ENCODE measurements around the gene ZNF532. TPM values are rescaled to one million over a fixed set of nuclear protein-coding genes. Genes with fewer than 3 reads are reported as not detected.
"Not testable (repeated sequence)": the region's sequence is repeated elsewhere in the genome, so short reads cannot be mapped to it uniquely, and the experiment has no call there.

The ZNF532 gene
- total RNA-seq, 1 experiment from 2014 or later, result 16.8 TPM

DNA sequence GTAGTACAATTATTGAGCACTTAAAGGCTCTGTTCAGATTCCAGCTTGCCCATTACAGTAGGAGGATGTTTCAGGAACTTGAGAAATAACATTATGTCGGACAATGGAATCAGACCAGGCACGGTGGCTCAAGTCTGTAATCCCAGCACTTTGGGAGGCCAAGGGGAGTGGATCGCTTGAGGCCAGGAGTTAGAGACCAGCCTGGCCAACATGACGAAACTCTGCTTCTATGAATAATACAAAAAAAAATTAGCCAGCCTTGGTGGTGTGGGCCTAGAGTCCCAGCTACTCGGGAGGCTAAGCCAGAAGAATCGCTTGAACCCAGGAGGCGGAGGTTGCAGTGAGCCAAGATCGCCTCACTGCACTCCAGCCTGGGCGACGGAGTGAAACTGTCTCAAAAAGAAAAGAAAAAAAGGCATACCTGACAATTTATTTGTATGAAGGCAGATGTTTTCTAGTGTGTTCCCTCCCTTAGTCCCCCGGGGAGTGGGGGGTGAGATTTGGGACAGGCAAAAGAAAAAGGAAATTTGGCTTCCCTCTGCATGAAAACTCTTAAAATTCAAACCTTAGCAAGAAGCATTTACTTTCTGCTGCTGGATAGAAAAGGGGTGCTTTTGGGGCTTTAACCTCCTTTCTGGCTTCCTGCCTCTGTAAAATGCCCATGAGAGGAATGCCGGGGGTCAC lies 13.7 kb upstream of the ZNF532 start:
- no peak for DNase-seq (ENCODE audit: low read depth)

DNA sequence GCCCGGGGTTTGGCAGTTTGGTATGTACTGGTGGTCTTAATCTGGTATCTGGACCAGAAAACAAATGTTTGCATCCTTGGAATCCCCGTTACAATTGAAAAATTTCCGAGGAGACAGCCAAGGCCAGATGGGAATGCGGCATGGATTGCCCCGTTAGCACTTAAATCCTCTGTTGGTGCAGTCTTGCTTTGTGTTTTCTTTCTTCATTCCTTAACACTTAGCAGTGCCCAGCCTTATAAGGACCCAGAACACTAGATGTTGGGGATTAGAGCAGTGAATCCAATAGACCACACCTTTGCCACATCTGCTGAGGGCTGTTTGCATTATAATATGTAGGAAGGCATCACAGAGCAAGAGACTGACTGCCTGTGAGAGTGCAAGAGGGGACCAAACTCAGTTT lies 12.8 kb upstream of the ZNF532 start:
- DNase-seq (ENCODE audit: low read depth), result no peak

DNA sequence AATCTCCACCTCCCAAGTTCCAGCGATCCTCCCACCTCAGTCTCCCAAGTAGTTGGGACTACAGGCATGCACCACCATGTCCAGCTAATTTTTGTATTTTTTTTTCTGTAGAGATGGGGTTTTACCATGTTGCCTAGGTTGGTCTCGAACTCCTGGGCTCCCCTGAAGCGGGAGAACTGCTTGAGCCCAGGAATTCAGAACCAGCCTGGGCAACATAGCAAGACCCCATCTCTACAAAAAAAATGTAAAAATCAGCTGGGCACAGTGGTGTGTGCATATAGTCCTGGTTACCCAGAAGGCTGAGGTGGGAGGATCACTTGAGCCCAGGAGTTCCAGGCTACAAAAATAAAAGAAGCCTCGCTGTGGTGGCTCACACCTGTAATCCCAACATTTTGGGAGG lies 12.0 kb upstream of the ZNF532 start:
- no peak for DNase-seq (ENCODE audit: low read depth)

DNA sequence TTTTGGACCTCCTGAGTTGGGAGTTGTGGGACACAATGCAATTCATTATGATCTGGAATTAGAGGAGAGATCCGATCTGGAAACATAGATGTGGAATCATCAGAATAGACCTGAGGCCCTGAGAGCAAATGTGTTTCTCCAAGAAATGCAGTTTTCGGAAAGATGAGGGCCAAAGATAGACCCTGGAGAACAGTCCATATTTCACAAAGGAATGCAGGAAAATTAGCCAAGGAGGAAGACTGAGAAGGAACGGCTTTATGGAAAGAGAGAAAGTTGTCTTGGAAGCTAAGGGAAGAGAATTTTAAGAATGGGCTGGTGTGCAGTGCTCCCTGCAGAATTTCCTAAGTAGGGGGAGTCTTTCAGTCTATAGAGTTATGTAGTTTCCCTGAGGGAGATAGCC lies 11.1 kb upstream of the ZNF532 start:
- DNase-seq (ENCODE audit: low read depth), result no peak

DNA sequence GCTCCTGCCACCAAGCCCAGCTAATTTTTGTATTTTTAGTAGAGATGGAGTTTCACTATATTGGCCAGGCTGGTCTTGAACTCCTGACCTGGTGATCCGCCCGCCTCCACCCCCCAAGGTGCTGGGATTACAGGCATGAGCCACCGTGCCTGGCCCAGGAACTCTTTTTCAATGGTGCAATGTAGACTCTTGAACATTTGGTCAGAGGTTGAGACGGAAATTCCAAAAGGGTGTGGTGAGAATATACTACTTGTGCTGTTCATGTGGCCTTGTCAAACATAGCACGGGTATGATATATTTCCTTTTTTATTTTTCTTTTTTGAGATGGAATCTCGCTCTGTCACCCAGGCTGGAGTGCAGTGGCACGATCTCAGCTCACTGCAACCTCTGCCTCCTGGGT lies 9.2 kb upstream of the ZNF532 start:
- DNase-seq (ENCODE audit: low read depth), result not testable (repeated sequence)

DNA sequence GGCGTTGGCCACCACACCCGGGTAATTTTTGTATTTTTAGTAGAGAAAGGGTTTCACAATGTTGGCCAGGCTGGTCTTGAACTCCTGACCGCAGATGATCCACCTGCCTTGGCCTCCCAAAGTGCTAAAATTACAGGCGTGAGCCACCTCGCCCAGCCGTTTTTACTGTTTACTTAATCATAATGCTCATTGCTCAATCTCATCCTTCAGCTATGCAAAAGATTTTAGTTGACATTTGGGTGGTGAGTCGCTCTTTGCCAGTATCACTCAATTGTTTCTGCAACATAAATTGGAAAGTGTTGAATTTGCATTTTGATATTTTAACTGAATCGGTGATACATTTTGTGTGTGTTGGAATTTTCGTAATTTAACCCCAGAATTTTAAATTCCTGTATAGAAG lies 7.8 kb upstream of the ZNF532 start:
- DNase-seq (ENCODE audit: low read depth), result peak; percentile 41

DNA sequence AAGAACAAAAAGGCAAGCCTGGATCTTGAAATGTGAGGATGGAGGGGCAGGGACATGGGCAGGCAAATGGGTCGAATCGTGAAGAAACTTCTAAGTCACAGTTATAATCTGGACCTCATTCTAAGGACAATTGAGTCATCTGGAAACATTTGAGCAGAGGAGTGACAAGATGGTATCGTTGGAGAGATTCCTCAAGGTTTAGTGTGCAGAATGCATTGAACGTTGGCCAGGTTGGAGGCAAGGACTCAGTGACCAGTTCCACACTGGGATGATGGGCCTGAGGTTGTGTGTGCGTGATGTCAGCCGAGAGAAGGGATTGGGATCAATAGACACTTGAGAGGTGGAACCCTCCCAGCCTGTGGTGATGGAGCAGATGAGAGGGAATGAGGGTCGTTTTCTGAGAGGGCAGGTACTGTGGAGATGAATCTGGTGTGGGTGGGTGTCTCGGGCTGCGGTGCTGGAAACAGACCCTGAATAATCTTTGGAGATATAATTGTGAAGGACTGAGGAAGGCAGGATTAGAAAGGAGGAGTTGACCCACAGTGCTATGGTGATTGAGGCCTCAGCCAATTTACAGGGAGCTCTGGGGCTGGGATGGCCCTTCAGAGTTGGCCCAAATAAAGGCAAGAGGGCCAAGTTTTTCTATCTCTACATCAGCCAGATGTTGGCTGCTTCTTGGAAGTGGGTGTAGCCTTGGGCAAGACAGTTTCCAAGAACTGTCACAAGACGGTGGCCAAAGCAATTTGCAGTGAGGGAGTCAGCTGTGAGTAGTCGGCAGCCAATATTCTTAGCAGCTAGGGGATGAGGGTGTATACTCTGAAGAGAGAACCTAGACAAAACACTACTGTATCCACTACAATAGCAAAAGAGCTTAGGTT lies 5.8 kb upstream of the ZNF532 start:
- peak; percentile 73 for DNase-seq (ENCODE audit: low read depth)

DNA sequence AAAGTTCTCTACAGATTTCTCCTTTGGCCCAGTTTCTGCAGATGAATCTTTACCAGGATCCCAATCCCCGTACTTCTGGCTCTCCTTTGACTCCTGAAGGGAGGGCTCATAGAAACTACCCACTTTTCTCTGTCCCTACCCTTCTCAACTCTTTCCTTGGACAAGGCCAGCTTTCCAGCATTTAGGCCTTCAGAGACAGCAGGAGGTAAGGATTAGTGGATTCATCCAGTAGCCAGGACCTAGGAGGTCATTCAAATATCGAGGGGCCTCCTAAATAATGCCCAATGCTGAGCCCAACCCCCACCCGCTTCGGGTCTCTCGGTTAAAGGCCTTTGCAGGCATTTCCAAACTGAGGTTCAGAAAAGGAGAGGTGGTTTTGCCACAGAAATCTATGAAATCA lies 4.8 kb upstream of the ZNF532 start:
- no peak for DNase-seq (ENCODE audit: low read depth)

DNA sequence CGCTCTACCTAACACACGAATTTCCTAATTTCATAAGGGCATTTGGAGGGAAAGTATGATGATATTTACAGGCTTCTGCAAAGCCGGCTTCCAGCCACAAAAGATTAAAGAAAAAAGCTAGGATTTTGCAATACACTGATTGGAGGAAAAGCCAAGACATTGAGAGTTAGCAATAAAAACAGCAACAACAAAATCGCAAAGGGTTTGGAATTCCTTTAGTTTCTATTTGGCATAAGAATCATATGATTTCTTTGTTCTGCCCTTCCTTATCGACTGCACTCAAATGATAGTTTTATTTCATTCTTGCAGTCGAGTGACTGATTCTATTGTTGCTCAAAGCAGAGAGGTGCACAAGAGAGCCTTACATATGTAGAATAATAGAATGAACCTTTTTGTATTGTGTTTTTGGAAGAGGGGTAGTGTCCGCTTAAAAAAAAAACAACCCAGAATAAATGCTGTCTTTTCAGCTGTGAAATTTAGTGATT lies 3.9 kb upstream of the ZNF532 start:
- DNase-seq (ENCODE audit: low read depth), result no peak

DNA sequence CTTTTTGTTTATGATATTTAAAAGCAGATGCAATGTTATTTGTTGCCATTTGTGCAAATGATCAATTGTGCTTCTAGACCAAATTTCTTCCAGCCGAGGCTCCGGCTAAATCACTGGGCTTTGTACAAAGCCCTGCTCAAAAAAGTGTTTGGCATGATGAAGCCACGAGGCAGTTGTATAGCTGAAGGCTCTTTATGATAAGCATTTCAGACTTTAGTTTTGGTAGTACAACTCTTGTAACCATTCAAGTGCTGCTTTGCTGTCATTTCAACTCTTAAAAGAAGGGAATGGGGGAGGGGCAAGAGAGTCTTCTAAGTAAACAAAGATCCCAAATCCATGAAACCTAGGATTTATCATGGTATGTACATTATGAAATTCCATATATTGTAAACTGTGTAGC lies 3.3 kb upstream of the ZNF532 start:
- no peak for DNase-seq (ENCODE audit: low read depth)

DNA sequence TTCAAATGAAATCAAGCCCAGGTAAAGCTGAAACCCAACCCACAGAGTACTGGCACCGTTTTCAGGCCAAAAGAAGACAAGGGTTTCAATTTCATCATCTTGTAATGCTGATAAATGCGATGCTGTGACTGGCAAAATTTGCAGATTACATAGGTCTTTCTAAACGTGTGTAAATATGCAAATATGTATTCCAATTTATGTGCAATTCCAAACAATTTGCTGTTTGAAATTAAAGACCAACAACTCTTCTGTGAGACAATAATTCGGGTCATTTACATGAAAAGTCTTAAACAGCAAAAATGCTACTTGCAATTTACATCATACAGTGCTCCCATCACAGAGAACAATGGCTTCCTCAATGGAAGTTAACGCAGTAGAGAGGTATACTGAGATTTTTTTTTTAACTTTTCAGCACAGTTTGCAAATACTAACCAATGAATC lies 2.8 kb upstream of the ZNF532 start:
- DNase-seq (ENCODE audit: low read depth), result no peak

DNA sequence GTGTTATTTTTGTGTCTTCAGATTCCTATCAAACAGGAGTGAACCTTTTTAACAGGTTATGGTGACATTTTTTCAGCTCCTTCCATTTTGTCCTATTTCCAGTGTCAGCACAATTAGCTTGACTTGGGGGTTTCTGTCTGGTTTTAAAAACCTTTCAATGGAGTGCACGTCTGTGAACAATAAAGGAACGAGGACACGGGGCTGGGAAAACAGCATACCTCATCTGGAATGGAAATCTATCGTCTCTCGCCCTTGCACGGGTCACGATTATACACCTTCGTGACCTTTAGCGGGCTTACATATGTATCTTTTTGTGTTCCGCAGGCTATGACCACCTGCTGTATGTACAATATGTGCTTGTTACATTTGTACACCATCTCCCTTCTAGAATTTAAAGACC lies 2.3 kb upstream of the ZNF532 start:
- no peak for DNase-seq (ENCODE audit: low read depth)

DNA sequence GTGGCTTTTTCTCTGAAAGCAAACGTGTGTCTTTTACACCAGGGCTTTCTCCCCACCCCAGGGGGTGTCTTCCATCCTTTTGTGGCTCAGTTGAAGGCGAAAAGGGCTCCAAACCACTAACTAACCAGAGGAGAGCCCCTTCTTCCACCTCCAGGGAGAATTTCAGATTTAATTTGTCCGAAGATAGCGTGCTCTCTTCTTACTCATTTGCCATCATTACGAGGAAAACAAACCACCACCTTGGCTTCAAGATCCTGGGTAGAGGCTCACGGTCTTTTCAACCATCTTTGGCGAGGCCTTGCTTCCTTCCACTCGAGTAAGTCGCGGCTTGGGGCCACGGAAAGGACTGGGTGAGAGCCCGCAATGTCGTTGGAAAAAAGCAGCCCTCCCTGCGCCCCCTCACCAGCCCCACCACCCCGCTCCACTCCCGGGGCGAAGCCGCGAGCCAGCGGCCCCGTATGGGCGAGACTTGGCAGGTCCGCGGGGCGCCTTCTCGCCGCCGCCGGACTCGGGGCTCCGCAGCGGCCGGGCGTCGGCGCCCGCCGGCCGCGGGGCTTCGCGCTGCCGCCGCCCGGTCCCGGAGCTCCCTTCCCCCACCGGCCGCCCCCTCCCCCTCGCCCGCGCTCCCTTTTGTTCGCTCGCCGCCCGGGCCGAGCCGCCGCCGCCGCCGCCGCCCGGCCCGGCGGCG lies 1.7 kb upstream of the ZNF532 start:
- peak; percentile 49 for DNase-seq (ENCODE audit: low read depth)

DNA sequence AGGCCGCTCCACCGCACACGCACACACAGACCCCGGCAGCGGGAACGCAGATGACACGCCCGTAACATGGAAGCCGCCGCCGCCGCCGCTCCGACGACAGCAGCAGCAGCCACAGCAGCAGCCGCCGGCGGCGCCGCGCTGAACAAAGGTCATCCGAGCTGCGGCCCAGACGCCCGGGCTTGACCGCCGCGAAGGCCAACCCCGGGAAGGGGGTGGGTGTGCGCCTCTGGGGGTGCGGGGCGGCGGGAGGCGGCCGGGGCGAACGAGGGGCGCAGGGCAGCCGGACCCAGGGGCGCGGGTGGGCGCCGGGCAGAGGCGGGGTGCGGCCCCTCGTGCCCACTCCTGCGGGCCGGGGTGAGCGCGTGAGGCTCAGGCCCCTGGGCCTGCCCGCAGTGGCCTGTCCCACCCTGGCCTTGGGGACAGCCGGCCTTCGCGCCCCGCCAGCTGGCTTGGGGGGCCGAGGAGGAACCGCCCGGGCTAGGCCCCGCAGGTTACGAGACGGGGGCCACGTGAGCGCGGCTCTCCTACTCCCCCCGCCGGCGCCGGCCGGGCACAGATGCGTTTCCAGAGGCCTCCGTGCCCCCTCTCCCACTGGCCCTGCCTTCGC lies 1.0 kb upstream of the ZNF532 start:
- DNase-seq (ENCODE audit: low read depth), result peak; percentile 50

DNA sequence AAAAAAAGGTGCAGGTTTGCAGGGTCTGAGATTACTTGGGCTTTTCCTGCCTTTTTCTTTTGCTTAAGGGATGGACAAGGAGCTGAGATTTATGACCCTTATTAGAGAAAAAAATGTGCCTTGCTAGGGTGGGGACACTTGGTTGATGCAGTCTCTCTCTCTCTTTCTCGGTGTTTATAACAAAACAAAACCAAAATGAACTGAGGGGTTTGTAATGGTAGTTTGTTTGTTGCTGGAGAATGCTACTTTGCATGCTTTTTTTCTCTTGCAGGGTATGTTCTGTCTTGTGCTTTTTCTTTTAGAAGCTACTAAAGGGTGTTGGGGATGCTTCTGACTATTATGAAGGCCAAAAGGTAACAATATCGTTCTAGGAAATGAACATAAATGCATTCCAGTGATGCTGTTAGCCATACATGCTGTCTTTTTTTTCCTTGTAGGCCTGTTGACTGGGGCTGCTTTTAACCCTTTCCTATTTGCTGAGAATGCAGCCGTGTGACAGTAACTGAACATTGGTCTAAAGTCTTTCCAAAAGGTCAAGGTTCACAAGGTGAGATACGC lies 435 bp downstream of the ZNF532 start:
- DNase-seq (ENCODE audit: low read depth), result no peak

DNA sequence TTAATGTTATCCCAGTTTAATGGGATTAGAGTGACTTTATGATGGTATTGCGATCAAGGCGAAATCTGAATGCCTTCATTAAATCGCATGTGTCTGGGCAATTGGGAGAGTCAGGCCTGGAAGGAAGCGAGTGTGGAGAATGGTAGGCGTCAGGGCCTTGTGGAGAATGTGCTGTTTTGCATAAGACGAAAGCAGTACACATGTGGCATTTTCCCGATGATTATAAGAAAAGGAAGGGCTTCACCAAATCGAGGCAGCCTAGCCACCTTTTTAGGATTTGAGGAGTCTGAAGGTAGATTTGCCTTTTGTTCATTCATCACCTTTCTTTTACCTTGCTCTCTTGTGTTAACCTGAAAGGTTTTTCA lies 1.0 kb downstream of the ZNF532 start:
- DNase-seq (ENCODE audit: low read depth), result no peak

DNA sequence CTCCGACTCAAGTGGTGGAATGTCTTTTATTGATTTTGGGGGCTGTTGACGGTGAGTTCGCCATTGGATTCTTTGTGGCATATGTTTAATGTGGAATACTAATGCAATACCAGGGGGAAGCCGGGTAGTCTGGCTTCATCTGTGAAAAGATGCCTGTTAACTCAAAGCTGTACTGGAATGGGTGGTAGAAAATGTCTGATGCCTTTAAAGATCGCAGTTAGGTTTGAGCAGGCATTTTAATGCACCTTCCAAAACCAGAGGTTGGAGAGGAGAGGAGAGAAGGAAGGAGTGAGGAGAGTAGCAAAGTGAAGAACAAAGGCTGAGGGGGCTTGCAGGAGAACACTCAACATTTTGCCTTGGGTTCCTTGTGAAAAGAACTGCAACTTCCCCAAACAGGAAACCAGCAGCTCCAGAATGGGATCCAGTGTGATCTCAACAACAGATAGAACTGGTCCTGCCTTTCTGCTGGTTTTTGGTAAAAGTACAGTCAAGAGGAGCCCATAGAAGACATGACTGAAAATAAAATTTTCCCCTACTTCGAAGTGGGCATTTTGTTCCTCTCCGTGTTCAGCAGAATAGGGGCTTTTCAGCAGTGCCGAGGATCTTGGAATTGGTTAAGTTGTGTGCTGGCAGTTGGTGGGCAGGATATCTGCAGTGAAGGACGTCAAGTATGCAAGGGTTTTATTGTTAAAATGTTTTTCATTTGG lies 1.5 kb downstream of the ZNF532 start:
- no peak for DNase-seq (ENCODE audit: low read depth)

DNA sequence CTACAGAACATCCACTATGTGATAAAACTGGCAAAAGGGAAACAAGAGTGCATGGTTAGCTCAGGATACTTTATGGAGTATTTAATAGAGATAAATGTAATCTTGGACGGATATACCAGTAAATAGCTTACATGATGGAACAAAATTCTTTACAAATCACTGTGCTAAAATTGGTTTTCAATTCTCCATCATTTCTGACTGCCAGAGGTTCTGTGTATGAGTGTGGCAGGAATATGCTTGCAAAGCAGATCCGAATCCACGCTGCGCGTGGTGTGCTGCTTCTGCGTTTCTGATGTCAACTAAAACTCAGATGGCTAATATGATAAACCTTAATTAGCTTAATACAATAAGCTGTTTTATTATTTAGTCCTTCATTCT lies 2.1 kb downstream of the ZNF532 start:
- DNase-seq (ENCODE audit: low read depth), result no peak

DNA sequence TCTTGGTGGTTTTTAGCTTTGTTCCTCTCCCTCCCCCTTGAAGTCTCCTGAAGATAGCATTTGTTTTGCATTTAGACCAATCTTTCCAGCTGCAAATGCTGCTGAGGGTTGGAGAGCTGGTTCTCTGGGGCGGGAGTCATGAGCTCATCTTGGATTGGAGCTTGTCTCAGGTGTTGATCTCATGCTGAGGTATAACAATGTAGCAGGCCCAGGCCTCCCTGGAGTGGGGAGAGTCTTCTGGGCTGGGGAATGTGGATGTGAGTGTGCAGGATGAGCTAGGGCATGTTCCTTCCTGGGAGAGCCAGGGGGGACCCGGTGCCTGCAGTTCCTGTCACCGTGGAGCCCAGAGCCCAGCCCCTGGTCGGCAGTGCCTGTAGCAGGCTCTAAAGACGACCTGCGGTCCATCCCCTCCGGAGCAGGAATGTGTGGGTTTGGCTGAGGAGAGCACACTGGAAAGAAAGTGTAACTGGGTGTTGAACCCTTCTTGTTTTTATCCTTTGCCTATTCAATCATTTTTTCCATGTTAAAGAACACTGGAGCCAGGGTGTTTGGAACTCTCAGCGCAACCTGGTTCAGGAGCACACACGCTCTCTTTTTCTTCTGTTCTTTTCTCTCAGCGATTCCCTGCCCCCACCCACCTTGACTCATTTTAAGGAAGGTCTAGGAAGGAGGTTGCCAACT lies 2.7 kb downstream of the ZNF532 start:
- no peak for DNase-seq (ENCODE audit: low read depth)

DNA sequence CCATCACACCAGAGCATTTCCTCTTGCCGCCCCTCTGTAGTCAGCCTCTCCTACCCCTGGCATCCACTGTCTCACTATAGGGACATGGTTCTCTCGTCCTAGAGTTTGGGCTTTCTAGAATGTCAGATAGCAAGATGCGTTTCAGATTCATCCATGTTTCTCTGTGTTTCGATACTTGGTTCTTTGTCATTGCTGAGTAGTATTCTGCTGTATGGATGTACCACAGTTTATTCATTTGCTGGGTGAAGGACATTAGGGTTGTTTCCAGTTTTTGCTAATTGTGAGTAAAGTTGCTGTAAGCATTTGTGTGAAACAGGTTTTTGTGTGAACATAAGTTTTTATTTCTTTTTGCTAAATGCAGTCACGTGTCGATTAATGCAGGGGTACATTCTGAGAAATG lies 3.8 kb downstream of the ZNF532 start:
- no peak for DNase-seq (ENCODE audit: low read depth)

DNA sequence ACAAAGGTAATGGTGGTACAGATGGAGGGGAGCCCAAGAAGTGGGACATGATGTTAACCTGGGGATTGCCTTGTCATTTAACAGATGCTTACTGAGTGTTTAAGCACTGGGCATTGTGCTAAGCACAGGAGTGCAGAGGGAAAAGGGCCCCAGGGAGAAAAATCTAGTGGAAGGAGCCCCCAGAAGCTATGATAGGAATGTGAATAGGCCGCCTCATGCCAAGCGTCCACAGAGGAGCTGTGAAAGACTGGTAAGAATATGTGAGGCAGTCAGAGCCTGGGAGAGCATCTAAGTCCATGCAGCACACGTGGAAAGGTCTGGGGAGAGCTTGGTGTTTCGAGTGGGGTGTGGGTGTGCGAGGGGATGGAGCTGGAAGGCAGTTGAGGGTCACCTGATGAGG lies 5.5 kb downstream of the ZNF532 start:
- no peak for DNase-seq (ENCODE audit: low read depth)
